Thyroid gland (tissue), 4 donors: ENCODE measurements around the gene ITPR2. TPM values are rescaled to one million over a fixed set of nuclear protein-coding genes. Genes with fewer than 3 reads are reported as not detected.
"Not testable (repeated sequence)": the region's sequence is repeated elsewhere in the genome, so short reads cannot be mapped to it uniquely, and the experiment has no call there.

Experiments used
- DNase-seq, 2 donors: peaks; one replicate each; pipeline ENCODE4 v3.0.0-alpha.2; 2019
- H3K27ac ChIP-seq, 3 donors: fragments of 200-600 bp; sonication (generic); 1 replicate in 2 of 3; 2 replicates in 1 of 3; pipeline ENCODE4 v1.5.1; 2016 to 2019; ENCODE audit warnings: mild to moderate bottlenecking in 1 of 3, moderate library complexity in 1 of 3
- H3K27me3 ChIP-seq: fragments of 200-600 bp; sonication (generic); one replicate; pipeline ENCODE4 v1.5.1; 2019
- H3K36me3 ChIP-seq, 2 donors: fragments of 200-600 bp; sonication (generic); one replicate each; pipeline ENCODE4 v1.5.1; 2016 to 2019
- H3K4me1 ChIP-seq, 2 donors: fragments of 200-600 bp; sonication (generic); one replicate each; pipeline ENCODE4 v1.5.1; 2017 to 2019
- H3K4me3 ChIP-seq, 3 donors: fragments of 200-600 bp; sonication (generic); replicated peaks in 1 of 3; 1 replicate in 2 of 3; 2 replicates in 1 of 3; pipeline ENCODE4 v1.5.1; 2016; ENCODE audit warnings: mild to moderate bottlenecking in 1 of 3
- H3K9me3 ChIP-seq: fragments of 200-600 bp; sonication (generic); one replicate; pipeline ENCODE4 v1.5.1; 2017
- POLR2A ChIP-seq, 2 donors: fragments of 450-650 bp; IDR thresholded peaks; one replicate each; pipeline ENCODE4 v1.6.1; 2017; ENCODE audit warnings: antibody characterized with exemption in 2 of 2, mild to moderate bottlenecking in 2 of 2, moderate library complexity in 1 of 2
- WGBS, 2 donors: methylation state at CpG; one replicate each; pipeline ENCODE4 v1.1.5; 2017; 5-methylcytosine and 5-hydroxymethylcytosine counted together
- intact Hi-C: fragments of 100-400 bp; cut with DNase I; formaldehyde crosslinking; loops from one replicate; pipeline ENCODE4 v1.15.1; 2023
- total RNA-seq, 4 donors: library from RNA; depleted of rRNA; stranded (reverse); fragments of >200 nt; gene quantifications; one replicate each; pipeline ENCODE4 v1.2.3, GENCODE V29; 2016
- TF ChIP-seq, protein P1 (sequence below), 6 experiments: fragments of 200-600 bp in 3 of 6; fragments of 450-650 bp in 3 of 6; sonication (generic) in 3 of 6; IDR thresholded peaks; one replicate each; pipeline ENCODE4 v1.5.1; 2016 to 2019; ENCODE audit warnings: antibody characterized with exemption in 6 of 6, mild to moderate bottlenecking in 2 of 6, inconsistent platforms in 1 of 6, moderate library complexity in 1 of 6

ITPR2 gene
- total RNA-seq, 4 donors from 2014 or later: 24.4 to 39.7 (median 33.7) TPM

DNA sequence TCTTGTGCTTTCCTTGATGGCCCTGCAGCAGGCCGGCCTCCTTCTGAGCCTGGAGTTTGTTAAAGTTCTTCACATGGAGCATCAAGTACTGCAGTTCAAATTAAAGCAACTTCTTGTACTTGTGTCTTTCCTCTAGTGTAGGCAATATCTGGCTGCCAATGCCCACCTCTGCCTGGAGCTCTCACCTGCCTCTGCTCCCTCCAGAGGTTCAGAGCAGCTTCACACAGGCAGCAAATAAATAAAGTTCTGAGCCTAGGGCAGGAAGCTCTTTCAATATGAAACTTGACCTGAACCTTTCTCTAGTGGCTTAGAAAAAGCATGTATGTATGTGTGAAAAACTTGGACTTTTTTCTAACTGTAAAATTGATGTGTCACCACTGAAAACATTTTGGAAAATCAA, 65.9 kb downstream of the ITPR2 start:
- Histone ChIP-seq H3K27ac (no peak overlapping the region), H3K9me3 (no peaks in the 10 kb centered on the region), H3K36me3 (no peaks in the 10 kb centered on the region), H3K27me3 (no peaks in the 10 kb centered on the region), H3K4me1 (peaks cover 8 to 12% of the 10 kb centered on the region in 2 donors), H3K4me3 (no peak overlapping the region)
- 75 to 77% methylated on average over 1 of the region's 1 CpG for WGBS, 2 donors
- TF ChIP-seq, protein P1, sequence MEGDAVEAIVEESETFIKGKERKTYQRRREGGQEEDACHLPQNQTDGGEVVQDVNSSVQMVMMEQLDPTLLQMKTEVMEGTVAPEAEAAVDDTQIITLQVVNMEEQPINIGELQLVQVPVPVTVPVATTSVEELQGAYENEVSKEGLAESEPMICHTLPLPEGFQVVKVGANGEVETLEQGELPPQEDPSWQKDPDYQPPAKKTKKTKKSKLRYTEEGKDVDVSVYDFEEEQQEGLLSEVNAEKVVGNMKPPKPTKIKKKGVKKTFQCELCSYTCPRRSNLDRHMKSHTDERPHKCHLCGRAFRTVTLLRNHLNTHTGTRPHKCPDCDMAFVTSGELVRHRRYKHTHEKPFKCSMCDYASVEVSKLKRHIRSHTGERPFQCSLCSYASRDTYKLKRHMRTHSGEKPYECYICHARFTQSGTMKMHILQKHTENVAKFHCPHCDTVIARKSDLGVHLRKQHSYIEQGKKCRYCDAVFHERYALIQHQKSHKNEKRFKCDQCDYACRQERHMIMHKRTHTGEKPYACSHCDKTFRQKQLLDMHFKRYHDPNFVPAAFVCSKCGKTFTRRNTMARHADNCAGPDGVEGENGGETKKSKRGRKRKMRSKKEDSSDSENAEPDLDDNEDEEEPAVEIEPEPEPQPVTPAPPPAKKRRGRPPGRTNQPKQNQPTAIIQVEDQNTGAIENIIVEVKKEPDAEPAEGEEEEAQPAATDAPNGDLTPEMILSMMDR (IDR thresholded peaks at IDR 0.05): no peak
- no peak for TF ChIP-seq POLR2A (IDR thresholded peaks at IDR 0.05)
- intact Hi-C loops: no loop called here
- no peak for DNase-seq

DNA sequence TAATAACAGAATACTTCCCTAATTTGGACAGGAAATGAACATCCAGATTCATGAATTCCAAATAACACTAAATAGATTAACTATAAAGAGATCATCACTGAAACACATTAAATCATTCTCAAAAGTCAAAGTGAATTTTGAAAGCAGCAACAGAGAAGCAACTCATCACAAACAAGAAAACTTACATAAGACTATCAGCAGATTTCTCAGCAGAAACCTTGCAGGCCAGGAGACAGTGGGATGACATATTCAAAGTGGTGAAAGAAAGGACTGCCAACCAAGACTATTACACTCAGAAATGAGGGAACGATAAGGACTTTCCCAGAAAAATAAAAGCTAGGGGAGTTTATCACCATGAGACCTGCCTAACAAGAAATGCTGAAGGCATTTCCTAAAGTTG, 70.8 kb downstream of the ITPR2 start:
- H3K4me1 ChIP-seq: no peaks in the 10 kb centered on the region
- TF ChIP-seq POLR2A (IDR thresholded peaks at IDR 0.05): no peak
- TF ChIP-seq, protein P1 (IDR thresholded peaks at IDR 0.05): no peak
- no peaks in the 10 kb centered on the region for H3K27me3 ChIP-seq
- H3K4me3 ChIP-seq: no peak overlapping the region
- intact Hi-C loops: no loop called here
- DNase-seq: no peak
- H3K36me3 ChIP-seq: no peaks in the 10 kb centered on the region
- 95 to 96% methylated on average over 1 of the region's 1 CpG for WGBS, 2 donors
- H3K27ac ChIP-seq: no peak overlapping the region
- no peaks in the 10 kb centered on the region for H3K9me3 ChIP-seq

DNA sequence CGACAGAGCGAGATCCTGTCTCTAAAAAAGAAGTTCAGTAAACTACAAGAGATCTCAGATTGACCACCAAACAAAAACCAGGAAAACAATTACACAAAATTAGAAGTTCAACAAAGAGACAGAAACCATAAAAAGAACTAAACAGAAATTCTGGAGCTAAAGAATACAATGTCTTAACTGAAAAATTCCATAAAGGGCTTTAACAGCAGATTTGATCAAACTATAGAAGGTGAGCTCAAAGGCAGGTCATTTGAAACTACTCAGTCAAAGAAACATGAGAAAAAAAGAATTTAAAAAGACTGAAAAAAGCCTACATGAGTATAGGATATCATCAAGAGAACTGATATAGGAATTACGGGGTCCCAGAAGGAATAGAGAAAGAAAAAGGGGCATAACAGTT, 71.2 kb downstream of the ITPR2 start:
- Histone ChIP-seq H3K9me3 (no peaks in the 10 kb centered on the region), H3K4me3 (no peak overlapping the region), H3K36me3 (no peaks in the 10 kb centered on the region), H3K27me3 (no peaks in the 10 kb centered on the region), H3K27ac (no peak overlapping the region), H3K4me1 (no peaks in the 10 kb centered on the region)
- WGBS, 2 donors: 96 to 99% methylated on average over 3 of the region's 3 CpGs
- intact Hi-C loops: no loop called here
- no peak for TF ChIP-seq POLR2A (IDR thresholded peaks at IDR 0.05)
- TF ChIP-seq, protein P1 (IDR thresholded peaks at IDR 0.05): no peak
- no peak for DNase-seq

DNA sequence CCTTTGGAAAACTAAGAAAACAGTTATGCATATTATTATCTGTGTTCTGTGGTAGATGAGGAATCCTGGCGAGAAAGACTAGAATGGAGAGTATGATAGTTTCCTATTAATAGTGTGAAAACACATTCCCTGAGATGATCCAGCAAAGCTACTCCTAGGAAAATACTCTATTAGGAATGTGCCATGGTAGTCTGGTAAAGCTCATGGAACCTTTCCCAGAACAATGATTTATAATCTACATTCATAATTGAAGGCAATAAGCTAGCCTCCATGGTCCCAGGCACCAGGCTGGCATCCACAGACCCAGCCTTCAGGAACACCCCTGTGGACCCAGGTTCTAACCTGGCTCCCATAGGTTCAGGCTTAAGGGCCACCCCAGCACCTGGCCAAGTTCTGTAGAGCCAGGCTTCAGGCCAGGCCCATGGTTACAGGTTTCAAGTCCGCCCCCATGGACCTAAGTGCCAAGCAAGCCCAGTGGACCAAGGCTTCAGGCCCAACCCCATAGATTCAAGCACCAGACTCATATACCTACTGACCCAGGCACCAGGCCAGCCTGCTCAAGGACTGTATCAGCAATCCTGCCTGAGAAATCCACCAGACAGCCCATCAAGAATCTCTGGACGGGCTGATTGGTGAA, 72.2 kb downstream of the ITPR2 start:
- TF ChIP-seq, protein P1 (IDR thresholded peaks at IDR 0.05): no peak
- TF ChIP-seq POLR2A (IDR thresholded peaks at IDR 0.05): no peak
- Histone ChIP-seq H3K27me3 (no peaks in the 10 kb centered on the region), H3K36me3 (no peaks in the 10 kb centered on the region), H3K4me1 (no peaks in the 10 kb centered on the region), H3K27ac (no peak overlapping the region), H3K4me3 (no peak overlapping the region), H3K9me3 (no peaks in the 10 kb centered on the region)
- DNase-seq: peak; percentile 3 to 13
- intact Hi-C loops: no loop called here
- 97 to 98% methylated on average over 2 to 3 of the region's 3 CpGs for WGBS, 2 donors

DNA sequence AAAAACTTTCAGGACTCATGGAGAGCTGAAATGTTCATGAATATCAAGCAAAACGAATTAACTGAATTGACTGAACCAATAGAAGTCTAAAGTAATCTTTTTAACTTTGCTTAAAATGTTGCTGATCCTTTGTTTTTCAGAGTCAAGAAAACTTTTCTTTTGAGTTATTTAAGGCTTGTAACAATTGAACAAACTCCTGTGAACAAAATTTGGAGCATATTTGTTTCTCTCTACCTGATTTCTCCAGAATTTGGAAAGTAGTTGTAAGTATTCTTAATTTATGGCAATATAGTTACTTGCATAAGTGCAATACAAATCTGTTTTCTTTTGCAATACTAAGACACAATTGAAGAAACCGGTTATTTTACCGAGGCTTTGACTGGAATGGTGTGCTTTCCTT, 77.6 kb downstream of the ITPR2 start:
- 97 to 98% methylated on average over 3 of the region's 3 CpGs for WGBS, 2 donors
- H3K4me1 ChIP-seq, H3K27me3 ChIP-seq, intact Hi-C loops, H3K27ac ChIP-seq, H3K4me3 ChIP-seq, H3K36me3 ChIP-seq, H3K9me3 ChIP-seq, DNase-seq: not testable (repeated sequence)
